Measurements from ENCODE around the gene ANAPC10. TPM values are rescaled to one million over a fixed set of nuclear protein-coding genes. Genes with fewer than 3 reads are reported as not detected.

Gene ANAPC10
- total and polyA plus RNA-seq, 8 donors: 16.0 to 31.6 (median 27.5) TPM

DNA sequence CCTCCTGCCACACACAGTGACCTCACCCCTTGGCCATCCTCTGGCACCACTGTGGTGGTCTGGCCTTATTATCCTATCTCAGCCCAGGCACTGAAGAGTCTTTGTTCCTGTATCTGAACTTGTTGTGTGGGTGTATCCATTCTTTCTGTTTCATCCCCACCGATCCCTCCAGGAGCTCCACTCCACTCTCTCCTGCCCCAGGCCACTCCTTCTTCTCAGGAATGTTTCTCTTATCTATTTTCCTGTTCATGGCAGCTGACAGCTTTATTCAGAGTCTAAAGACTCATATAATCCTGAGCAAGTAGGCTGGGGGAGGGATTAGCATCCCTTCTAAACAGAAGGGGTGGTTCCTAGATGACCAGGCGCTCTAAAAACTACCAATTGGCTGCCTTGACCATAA, 150.0 kb downstream of the ANAPC10 start:
- Histone ChIP-seq H3K9me3 (peaks cover 0 to 19% of the 10 kb centered on the region in 2 donors), H3K27ac (no peak overlapping the region), H3K4me3 (no peak overlapping the region), H3K36me3 (no peaks in the 10 kb centered on the region), H3K27me3 (no peaks in the 10 kb centered on the region), H3K4me1 (no peaks in the 10 kb centered on the region)
- TF ChIP-seq CTCF (IDR thresholded peaks at IDR 0.05): no peak
- DNase-seq (no peak), ATAC-seq (no peak)
- intact Hi-C loops (cut with DNase I): no loop called here

Other genes with a start within 250 kb of the ANAPC10 start
- 10 to 100 TPM; 35.1 to 65.9 TPM for gene ABCE1, start 115 bp upstream of the ANAPC10 start, total RNA-seq
- gene ABCE1, start 115 bp upstream of the ANAPC10 start, polyA plus RNA-seq (ENCODE audit: insufficient read length in 6 of 6): 10 to 100 TPM; 68.8 to 91.9 (median 79.2) TPM
- 10 to 100 TPM; 33.9 to 42.7 TPM for gene OTUD4, start 82.4 kb upstream of the ANAPC10 start, total RNA-seq
- 10 to 100 TPM; 33.4 to 43.6 (median 41.7) TPM for gene OTUD4, start 82.4 kb upstream of the ANAPC10 start, polyA plus RNA-seq (ENCODE audit: insufficient read length in 6 of 6)